ENCODE data around the gene NXT1. TPM values are rescaled to one million over a fixed set of nuclear protein-coding genes. Genes with fewer than 3 reads are reported as not detected.

Gene NXT1
- total and polyA plus RNA-seq, 2 experiments from 2014 or later: 30.2 to 34.4 TPM

- TF ChIP-seq ZNF462 (CRISPR knock-in tag; IDR thresholded peaks at IDR 0.05) (no peak), STAT1 (IDR thresholded peaks at IDR 0.05; ENCODE audit: unreplicated experiment) (no peak)
These were observed 35.9 kb downstream of the NXT1 start (continued) for GRCh38 chr20:23386304-23387117.

- Histone ChIP-seq H4K20me1 (replicated peaks; ENCODE audit: insufficient read depth) (peaks cover 9% of the 10 kb centered on the region; the same call in 1 of the 2 replicates), H3K27me3 (ENCODE audit: insufficient read depth) (no peaks in the 10 kb centered on the region), H3K9me2 (ENCODE audit: insufficient read depth) (no peaks in the 10 kb centered on the region), H3K79me2 (replicated peaks; ENCODE audit: insufficient read depth) (peaks cover 55% of the 10 kb centered on the region), H3K4me3 (no peak overlapping the region), H3K4me2 (no peak overlapping the region), H2AFZ (no peak overlapping the region), H3K36me3 (ENCODE audit: insufficient read depth) (no peaks in the 10 kb centered on the region; the same call in 1 of the 2 replicates), H3F3A (replicated peaks; ENCODE audit: low read depth) (no peaks in the 10 kb centered on the region), H3K27ac (ENCODE audit: low read depth) (no peak overlapping the region), H3K4me1 (ENCODE audit: insufficient read depth) (peaks cover 12% of the 10 kb centered on the region)
- Mint-ChIP-seq H3K36me3 (ENCODE audit: low read depth) (peaks cover 70% of the 10 kb centered on the region), H3K9me3 (no peaks in the 10 kb centered on the region; the same call in 2 of the 3 replicates), H3K4me3 (no peak overlapping the region), H3K4me1 (peaks cover 23% of the 10 kb centered on the region), H3K27me3 (ENCODE audit: insufficient read depth, low read depth, poor library complexity) (no peaks in the 10 kb centered on the region), H3K27ac (no peak overlapping the region; the same call in 1 of the 2 replicates)
- no peak for DNase-seq (ENCODE audit: low spot score)
- ATAC-seq: no peak
- no peak for TF ChIP-seq REST (IDR thresholded peaks at IDR 0.05; ENCODE audit: unreplicated experiment)
- TF ChIP-seq EZH2phosphoT487 (IDR thresholded peaks at IDR 0.05; ENCODE audit: unreplicated experiment): no peak
- TF ChIP-seq JUNB (IDR thresholded peaks at IDR 0.05; ENCODE audit: unreplicated experiment): no peak
- TF ChIP-seq CREB1 (CRISPR knock-in tag; IDR thresholded peaks at IDR 0.05; ENCODE audit: low read depth): no peak
- TF ChIP-seq EZH2 (IDR thresholded peaks at IDR 0.05; ENCODE audit: low read depth, unreplicated experiment): no peak
These were observed 36.5 kb downstream of the NXT1 start for GRCh38 chr20:23387118-23387443.

All from GM23338 (cell line).